Islet precursor cell (in vitro differentiated cells): ENCODE measurements around the gene RERG.
"Not testable (repeated sequence)": the region's sequence is repeated elsewhere in the genome, so short reads cannot be mapped to it uniquely, and the experiment has no call there.

Experiments
- DNase-seq: peaks from one replicate; pipeline ENCODE4 v3.0.0-alpha.2; 2018

The RERG gene

GRCh38 chr12:15131431-15131830 is 89.8 kb downstream of the RERG start:
- DNase-seq, result no peak

GRCh38 chr12:15130541-15130940 is 90.7 kb downstream of the RERG start:
- no peak for DNase-seq

GRCh38 chr12:15123401-15123800 is 97.8 kb downstream of the RERG start:
- DNase-seq, result no peak

- DNase-seq, result no peak
Measured at GRCh38 chr12:15122344-15122743, 98.9 kb downstream of the RERG start.

- no peak for DNase-seq
Measured at GRCh38 chr12:15118955-15119354, 102.3 kb downstream of the RERG start.

- DNase-seq, result no peak
Measured at GRCh38 chr12:15116983-15117382, 104.2 kb downstream of the RERG start.

GRCh38 chr12:15116086-15116485 is 105.1 kb downstream of the RERG start:
- DNase-seq, result no peak

- no peak for DNase-seq
Measured at GRCh38 chr12:15115434-15115833, 105.8 kb downstream of the RERG start.

- DNase-seq, result no peak
Measured at GRCh38 chr12:15114501-15114900, 106.7 kb downstream of the RERG start.

- no peak for DNase-seq
Measured at GRCh38 chr12:15092826-15093225, 128.4 kb downstream of the RERG start.

GRCh38 chr12:15090441-15090840 is 130.8 kb downstream of the RERG start:
- DNase-seq, result no peak

- no peak for DNase-seq
Measured at GRCh38 chr12:15088105-15088504, 133.1 kb downstream of the RERG start.

- DNase-seq, result not testable (repeated sequence)
Measured at GRCh38 chr12:15077751-15078150, 143.5 kb downstream of the RERG start.

GRCh38 chr12:15074351-15074750 is 146.9 kb downstream of the RERG start:
- no peak for DNase-seq

GRCh38 chr12:15059123-15059522 is 162.1 kb downstream of the RERG start:
- DNase-seq, result no peak
